OCI-LY3 (cell line): ENCODE results near the gene KBTBD7.

ENCODE experiments used
- EZH2phosphoT487 ChIP-seq: fragments of 200-600 bp; shearing (Covaris generic); IDR thresholded peaks from 2 replicates; pipeline ENCODE4 v1.6.1; 2018; ENCODE audit warnings: antibody characterized with exemption, mixed run types, low read depth
- TF ChIP-seq, protein P1 (sequence below): fragments of 200-600, 300-600 bp; sonication (generic); IDR thresholded peaks from 2 replicates; pipeline ENCODE4 v1.5.1; 2014; ENCODE audit warnings: antibody characterized with exemption, low read length, low read depth

DNA sequence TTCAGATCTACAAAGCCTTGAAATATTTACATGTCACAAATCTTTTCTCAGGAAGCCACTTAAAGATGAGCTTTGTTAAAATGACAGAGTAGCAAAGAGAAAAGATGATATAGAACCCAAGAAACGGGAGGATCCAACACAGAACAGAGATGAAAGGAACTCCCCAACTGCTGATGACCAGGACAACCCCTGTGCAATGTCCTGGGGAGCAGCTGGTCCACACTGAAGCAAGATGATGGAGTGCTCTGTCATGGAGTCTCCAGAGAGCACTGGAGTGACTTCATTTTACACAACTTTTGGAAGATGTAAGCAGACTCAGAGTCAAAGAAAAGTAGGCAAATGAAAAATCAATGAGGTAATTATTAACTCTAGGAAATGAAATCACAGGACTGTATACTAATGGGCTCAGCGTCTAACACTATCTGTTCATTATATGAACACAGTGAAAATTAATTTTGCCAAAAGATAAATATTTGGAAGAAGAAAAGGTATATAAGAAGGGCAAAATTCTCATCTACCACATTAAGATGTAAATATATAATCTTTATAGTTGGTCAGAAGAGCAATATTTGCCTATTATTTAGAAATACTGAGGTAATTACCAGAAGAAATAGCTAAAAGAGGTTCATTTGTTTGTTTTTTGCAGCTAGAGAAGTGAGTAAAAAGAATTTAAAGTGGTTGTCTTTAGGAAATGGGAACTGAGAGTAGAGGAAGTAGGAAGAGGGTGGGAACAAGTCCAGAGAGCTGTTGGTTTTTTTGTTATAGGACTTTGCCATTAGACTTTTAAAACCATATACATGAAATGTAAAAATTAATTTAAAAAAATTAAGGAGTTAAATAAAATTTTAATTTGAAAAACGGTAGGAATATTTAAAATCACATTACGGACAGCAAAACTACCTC is 38.5 kb upstream of the KBTBD7 start:
- TF ChIP-seq, protein P1, sequence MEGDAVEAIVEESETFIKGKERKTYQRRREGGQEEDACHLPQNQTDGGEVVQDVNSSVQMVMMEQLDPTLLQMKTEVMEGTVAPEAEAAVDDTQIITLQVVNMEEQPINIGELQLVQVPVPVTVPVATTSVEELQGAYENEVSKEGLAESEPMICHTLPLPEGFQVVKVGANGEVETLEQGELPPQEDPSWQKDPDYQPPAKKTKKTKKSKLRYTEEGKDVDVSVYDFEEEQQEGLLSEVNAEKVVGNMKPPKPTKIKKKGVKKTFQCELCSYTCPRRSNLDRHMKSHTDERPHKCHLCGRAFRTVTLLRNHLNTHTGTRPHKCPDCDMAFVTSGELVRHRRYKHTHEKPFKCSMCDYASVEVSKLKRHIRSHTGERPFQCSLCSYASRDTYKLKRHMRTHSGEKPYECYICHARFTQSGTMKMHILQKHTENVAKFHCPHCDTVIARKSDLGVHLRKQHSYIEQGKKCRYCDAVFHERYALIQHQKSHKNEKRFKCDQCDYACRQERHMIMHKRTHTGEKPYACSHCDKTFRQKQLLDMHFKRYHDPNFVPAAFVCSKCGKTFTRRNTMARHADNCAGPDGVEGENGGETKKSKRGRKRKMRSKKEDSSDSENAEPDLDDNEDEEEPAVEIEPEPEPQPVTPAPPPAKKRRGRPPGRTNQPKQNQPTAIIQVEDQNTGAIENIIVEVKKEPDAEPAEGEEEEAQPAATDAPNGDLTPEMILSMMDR = no peak
- no peak for TF ChIP-seq EZH2phosphoT487
